Amniotic epithelial cell (primary cell): Measurements from ENCODE around the gene ZW10.
"Not testable (repeated sequence)": the region's sequence is repeated elsewhere in the genome, so short reads cannot be mapped to it uniquely, and the experiment has no call there.

Experiments
- DNase-seq: peaks from one replicate; pipeline ENCODE4 v3.0.0-alpha.2; 2010; ENCODE audit warnings: low read depth

The ZW10 gene

GRCh38 chr11:113752932-113753331 lies 20.6 kb downstream of the ZW10 start:
- no peak for DNase-seq

DNA sequence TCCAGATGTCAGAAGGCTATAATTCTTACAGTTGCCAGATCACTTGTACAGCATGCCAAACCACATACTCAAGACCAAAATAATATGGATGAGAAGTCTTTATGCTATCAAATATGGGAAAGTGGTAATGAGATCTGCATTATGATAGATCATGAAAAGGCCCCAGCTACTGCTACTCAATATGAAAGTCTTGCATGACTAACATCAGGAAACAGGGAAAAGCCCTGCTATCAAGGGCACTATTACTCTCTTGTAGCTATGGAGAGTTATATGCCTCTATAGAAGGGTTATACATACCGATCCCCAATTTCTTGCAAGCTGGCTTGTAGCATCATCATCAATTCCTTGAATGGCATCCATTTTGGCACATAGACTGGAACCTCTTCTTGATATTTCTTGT lies 37.2 kb downstream of the ZW10 start:
- DNase-seq = peak; percentile 10

DNA sequence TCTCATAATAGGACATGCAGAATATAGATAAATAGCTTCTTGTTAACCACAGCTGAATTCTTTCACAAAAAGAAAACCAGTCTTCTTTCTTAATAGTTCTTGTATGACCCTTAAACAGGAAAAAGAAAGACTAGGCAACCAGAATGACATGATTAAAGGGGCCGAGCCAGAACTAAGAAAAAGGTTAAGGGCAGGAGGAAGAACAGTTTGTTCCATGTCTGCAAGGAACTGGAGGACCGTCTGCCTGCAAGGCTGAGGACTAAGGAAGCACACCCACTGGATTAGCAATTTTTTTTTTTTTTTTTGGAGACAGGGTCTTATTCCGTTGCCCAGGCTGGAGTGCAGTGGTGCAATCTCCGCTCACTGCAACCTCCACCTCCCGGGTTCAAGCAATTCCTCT lies 41.4 kb downstream of the ZW10 start:
- DNase-seq = peak; percentile 68

DNA sequence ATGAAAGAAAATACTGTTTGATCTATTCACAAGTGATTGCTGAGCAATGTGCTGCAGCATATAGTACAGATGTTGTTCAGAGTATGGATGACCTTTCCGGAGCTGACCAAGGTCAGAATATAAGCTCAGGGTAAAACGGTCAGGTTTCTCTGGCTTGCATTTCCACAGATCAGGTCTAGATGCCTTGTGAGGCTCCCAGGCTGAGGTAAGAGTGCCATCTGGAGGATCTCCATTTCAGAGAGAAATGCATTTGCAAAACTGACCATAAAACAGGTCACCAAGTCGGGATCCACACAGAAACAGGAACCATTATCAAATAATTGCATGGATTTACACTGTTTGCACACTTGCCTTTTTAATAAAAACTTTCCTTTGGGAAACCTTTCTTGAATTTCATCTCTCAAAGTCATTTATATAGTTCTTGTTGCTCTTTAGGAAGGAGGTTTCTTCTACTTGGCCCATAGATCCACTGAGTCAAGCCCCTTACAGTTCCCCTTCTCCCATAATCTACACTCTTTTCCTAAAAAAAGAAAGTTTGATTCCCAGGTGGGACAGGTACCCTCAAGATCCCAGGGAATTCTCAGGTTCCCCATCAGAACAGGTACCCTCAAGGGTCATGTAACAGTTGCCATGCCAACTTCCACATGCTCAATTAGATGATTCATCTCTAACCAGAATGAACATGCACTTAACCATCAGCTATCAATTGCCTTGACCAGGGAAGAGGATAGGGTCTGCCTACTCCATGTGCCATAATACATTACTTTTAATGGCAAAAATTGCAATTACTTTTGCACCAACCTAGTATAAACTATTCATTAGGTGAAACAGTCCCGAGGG lies 42.4 kb downstream of the ZW10 start:
- DNase-seq = peak; percentile 74

DNA sequence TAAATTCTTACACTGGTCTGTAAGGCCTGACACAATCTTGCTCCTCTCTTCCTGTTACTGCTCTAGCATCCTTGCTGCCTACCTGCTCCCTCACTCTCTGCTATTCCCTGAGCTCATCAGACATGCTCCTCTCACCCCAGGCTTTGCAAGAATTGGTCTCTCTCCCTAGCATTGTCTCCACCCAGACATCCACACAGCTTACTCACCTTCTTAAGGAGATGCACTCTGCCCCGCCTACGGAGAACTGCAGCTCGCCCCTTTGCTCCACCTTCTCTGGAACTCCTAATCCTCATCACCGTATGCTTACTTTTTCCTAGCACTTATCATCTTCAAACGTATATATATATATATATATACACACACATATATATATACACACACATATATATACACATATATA lies 44.0 kb downstream of the ZW10 start:
- DNase-seq = no peak

- DNase-seq = no peak
Measured at GRCh38 chr11:113728814-113729213, 44.7 kb downstream of the ZW10 start.

DNA sequence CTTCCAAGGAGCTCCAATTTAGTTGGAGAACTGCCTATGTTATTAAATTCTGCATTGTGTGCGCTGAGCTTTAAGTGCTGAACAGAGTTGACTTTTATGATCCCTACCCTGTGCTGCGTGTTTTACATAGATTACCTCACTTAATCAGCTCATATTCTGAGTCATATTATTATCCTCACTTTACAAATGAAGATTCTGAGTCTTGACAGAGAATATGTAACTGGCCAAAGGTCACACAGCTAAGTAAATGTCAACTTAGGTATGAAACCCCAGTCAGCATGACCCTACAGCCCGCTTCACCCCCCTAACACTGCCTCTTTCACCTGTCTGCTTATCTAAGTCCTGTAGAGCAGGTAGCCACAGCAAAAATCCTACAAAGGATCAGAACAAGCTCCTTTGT lies 47.6 kb downstream of the ZW10 start:
- DNase-seq = peak; percentile 13

- no peak for DNase-seq
Measured at GRCh38 chr11:113725407-113725806, 48.1 kb downstream of the ZW10 start.

DNA sequence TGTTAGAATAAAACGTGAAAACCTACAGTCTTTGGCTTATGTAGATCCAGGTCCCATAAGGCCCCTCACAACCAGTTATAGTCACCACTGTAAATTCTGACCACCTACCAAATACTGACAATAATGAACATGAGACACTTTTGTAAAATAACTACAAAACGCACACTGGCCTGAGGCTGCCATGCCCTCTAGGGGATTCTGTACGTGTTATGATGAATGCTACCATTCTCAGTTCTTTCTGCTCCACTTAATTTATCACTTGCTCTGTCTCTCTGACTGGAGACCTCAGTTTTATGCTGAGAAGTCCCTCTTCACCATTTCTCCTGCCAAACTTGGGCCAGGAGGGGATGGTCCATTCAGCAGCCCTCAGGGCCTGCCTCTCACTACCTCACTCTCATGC lies 48.7 kb downstream of the ZW10 start:
- DNase-seq = no peak

- no peak for DNase-seq
Measured at GRCh38 chr11:113723787-113724186, 49.7 kb downstream of the ZW10 start.

DNA sequence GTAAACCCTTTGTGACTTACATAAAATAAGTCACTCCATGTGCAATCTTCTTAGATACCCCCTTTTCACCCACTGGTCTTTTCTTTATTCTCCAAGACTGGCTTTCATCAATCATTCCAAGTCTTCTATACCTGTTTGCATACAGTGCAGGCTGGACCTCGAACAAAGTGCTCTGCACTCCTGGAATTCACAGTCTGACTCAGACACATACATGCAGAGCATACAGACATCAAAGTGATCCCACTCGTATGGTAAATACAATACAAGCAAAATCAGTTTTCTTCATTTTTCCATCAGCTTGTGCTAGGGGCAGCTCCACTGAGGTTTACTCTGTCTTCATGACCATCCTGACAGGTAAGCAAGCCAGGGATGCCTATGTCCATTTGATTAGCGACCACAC lies 50.6 kb downstream of the ZW10 start:
- no peak for DNase-seq

DNA sequence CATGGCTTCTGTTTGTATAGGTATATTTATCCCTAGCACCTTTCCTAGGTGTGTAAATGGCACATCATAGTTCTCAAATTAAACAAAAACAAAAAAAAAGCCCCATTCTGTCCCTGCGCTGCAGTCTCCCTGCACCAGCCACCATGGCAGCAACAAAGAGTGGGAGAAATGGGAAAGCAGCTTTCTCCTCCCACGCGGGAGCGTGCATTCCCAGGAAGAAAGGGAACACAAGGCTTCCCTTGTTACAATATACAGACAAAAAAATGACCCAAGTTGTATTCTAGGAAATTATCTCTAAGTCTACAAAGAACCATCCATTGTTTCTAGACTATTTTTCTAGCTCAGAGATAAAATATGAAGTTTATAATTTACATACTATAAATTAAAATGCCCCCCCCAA lies 51.3 kb downstream of the ZW10 start:
- DNase-seq = no peak

GRCh38 chr11:113721462-113722066 lies 51.9 kb downstream of the ZW10 start:
- peak; percentile 60 for DNase-seq

- DNase-seq = not testable (repeated sequence)
Measured at GRCh38 chr11:113720478-113720877, 53.0 kb downstream of the ZW10 start.

GRCh38 chr11:113715882-113716625 lies 57.4 kb downstream of the ZW10 start:
- no peak for DNase-seq

DNA sequence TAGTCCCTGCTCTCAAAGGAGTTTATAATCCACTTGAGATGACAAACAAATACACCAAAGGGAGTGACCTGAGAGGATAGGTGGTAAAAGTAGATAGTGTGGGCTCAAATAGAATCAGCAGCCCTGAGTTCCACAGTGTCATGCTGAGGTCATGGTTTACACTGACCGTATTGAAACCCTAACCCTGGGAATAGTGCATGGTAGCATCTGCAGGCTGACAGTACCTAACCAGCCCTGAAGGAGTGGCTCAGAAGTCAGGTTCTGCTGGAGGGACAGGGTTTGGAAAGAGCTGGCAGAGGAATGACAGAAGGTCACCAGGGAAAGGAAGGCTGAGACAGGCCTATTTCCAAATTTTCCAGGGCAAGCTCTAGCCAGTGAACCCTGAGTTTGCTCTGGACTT lies 58.2 kb downstream of the ZW10 start:
- no peak for DNase-seq

GRCh38 chr11:113710989-113711388 lies 62.5 kb downstream of the ZW10 start:
- no peak for DNase-seq

DNA sequence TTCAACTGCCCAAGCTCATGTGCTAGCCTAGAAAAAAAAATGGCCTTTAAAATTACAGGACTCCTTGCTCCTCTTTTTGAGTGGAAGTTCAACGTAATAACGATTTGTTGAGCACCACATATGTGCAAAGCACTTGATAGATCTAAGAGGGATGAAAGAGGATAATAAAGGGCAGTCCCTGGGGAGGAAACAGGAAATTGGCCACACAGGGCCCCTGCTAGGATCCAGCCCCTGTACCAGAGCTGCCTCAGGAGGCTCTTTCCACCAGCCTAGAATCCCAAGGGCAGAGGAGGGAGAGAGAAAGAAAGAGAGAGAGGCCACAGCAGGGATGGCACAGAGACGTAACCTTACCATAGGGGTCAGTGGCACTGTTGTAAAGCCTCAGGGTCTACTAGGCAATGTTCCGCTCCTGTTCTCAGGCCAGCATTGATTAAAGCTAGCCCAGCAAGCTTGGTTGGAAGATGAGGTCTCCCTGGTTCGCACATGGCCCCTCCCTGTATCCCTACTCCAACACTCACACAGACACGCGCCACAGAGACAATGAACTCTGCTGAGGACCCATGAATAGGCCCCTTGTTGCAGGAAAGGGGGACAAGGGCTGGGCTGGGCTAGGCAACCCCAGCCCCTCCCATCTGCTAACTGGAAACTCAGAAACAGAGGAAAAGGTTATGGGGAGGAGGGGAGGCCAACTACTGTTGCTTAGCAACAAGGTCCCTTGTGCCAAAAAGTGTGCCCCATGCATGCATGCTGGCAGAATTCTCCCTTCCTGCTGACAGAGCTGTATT lies 67.4 kb downstream of the ZW10 start, which contains the start of gene TMPRSS5:
Gene TMPRSS5, minus strand, starts transcription at position 438 of the 785 bp plus-strand sequence. Its CDS starts 84 bp downstream, at position 354.
- DNase-seq = no peak

DNA sequence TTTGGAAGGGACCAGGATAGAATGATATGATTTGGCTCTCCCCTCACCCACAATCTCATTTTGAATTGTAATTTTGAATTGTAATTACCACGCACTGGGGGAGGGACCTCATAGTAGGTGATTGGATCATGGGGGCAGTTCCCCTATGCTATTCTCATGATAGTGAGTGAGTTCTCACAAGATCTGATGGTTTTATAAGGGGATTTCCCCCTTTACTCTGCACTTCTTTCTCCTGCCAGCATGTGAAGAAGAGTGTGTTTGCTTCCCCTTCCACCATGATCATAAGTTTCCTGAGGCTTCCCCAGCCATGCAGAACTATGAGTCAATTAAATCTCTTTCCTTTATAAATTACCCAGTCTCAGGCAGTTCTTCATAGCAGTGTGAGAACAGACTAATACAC lies 69.9 kb downstream of the ZW10 start:
- not testable (repeated sequence) for DNase-seq

GRCh38 chr11:113701491-113701890 lies 72.0 kb downstream of the ZW10 start:
- DNase-seq = no peak

- no peak for DNase-seq
Measured at GRCh38 chr11:113698515-113698914, 75.0 kb downstream of the ZW10 start.
